Measurements from ENCODE around the gene CYP2W1.

CYP2W1 gene

GRCh38 chr7:966291-967069 lies 16.5 kb upstream of the CYP2W1 start:
- DNase-seq (ENCODE audit: low read depth, low spot score), result no peak

DNA sequence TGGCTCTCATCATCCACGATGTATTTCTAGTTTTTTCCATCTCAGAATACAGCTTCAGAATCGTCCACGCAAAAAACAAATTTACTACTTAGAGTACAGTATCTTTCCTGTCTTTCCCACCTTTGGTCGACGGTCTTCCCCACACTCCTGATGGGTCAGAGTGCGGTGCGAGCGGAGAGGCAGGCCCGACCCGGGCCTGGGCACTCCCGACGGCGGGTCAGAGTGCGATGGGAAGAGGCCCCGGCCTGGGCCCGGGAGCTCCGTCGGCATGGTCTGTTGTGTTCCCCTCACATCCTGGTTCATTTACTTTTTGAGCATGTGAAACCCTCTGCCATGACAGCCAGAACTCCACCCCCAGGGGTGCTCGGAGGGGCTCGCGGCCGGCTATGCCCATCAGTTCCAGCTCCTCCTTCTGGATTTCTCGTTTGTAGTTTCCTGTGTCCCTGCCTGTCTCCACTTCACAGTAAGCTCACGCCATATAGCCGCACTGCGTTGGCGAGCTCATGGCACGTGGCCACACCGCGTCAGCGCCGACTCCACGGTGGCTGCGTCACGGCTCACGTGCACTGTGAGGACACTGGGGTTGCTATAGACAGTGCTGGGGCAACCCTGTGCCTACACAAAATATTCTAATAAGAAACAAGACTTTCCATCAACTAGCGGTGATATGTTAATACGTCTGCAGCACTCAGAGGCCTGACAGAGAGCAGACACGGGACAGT lies 15.5 kb upstream of the CYP2W1 start:
- DNase-seq (ENCODE audit: low read depth, low spot score), result no peak

- no peak for DNase-seq (ENCODE audit: low read depth, low spot score)
These were observed 14.5 kb upstream of the CYP2W1 start for GRCh38 chr7:968205-969105.

- DNase-seq (ENCODE audit: low read depth, low spot score), result no peak
These were observed 13.6 kb upstream of the CYP2W1 start for GRCh38 chr7:969403-969802.

GRCh38 chr7:970744-971143 lies 12.2 kb upstream of the CYP2W1 start:
- no peak for DNase-seq (ENCODE audit: low read depth, low spot score)

DNA sequence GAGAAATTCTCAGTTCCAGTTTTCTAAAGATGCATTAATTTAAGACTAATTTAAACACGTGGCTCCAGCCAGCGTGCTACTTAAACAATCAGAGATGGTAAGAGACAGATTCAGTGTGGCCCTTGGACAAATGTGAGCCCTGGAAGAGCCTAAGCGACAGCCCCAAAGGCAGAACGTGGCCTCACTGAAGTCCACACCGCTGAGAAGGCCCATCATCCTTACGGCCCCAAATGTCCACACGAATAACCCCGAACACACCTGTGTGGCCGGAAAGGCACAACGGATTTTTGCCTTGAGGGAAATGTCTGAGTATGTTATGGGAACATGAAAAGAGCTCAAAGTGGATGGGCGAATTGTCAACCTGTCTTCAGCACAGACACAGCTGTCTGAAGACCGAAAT lies 10.9 kb upstream of the CYP2W1 start:
- no peak for DNase-seq (ENCODE audit: low read depth, low spot score)

DNA sequence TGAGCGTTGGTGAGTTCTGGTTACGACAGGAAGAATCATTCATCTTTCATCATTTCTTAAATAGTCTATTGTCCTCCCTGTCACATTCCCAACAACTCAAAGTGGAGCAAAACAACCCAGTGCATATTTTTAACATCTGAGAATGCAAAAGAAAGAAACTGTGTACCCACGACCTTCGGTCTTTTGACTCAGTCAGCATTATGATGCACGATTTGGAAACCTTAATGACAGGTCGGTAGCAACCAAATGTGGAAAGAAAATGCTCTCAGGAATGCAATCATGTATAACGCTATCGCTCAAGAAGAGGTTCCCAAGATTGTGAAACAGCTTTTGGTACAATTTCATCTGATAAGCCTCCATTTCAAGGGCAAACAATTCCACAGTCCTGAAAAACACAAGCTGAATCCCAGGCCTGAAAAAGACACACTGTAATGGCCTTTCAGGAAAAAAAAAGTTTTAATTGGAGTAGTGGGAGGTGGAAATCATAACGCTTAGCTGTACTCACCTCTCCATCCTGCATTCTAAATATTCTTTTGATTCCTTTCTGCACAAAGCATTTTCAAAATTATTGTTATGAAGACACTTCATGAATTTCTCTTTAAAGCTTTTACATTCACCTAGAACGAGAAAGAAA lies 10.2 kb upstream of the CYP2W1 start:
- no peak for DNase-seq (ENCODE audit: low read depth, low spot score)

GRCh38 chr7:973312-973711 lies 9.7 kb upstream of the CYP2W1 start:
- no peak for DNase-seq (ENCODE audit: low read depth, low spot score)

DNA sequence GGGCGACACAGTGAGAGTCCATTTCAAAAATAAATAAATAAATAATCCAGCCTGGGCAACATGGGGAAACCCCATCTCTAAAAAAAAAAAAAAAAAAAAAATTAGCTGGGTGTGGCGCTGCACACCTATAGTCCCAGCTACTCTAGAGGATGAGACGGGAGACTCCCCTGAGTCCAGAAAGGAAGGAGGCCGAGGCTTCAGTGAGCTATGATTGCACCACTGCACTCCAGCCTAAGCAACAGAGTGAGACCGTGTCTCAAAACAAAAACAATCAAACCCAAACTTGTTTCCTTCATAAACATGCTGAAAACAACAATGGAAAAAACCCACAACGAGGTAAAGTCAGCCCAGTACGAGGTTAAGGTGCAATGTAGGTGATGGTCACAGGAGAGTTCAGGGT lies 8.8 kb upstream of the CYP2W1 start:
- no peak for DNase-seq (ENCODE audit: low read depth, low spot score)

GRCh38 chr7:974820-975681 lies 7.9 kb upstream of the CYP2W1 start, which contains the start of gene COX19:
Gene COX19, minus strand, starts transcription at chr7:975549. Its CDS starts 40 bp downstream, at chr7:975509.
- peak; percentile 97 for DNase-seq (ENCODE audit: low read depth, low spot score)

GRCh38 chr7:975702-976473 lies 7.1 kb upstream of the CYP2W1 start:
- no peak for DNase-seq (ENCODE audit: low read depth, low spot score)

GRCh38 chr7:976901-977325 lies 6.1 kb upstream of the CYP2W1 start:
- no peak for DNase-seq (ENCODE audit: low read depth, low spot score)

DNA sequence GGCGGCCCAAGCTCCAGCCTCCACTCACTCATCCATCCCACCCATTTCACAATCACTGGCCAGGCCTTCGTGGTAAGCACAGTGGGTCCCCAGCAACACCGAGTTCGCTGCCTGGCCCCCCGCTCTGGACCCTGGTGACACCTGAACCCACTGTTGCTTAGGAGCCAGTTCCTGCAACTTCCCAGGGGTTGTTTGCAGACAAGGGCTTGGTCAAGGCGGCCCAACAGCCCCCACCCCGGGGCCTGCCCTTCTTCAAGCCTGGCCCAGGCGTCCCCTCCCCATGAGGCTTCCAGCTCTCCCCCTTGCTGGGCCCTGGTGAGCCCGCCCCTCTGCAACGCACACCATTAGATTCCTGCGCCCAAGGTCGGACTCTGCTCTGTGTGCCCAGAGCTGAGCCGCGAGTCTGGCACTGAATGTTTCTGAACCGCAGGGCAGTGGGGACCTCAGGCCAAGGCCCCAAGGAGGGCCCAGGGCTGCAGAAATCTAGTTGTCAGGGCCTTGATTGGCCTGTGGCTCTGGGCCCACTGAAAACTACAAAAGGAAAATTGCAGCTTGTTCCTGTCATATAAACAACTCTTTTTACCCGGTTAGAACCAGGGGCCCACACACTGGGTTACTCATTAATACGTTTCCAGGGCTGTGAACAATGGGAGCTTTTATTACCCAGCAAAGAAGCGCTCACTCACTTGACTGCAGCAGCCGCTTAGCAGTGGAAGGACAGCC lies 5.5 kb upstream of the CYP2W1 start:
- DNase-seq (ENCODE audit: low read depth, low spot score), result peak; percentile 65

GRCh38 chr7:978049-978346 lies 5.0 kb upstream of the CYP2W1 start:
- no peak for DNase-seq (ENCODE audit: low read depth, low spot score)

GRCh38 chr7:978416-979091 lies 4.4 kb upstream of the CYP2W1 start:
- DNase-seq (ENCODE audit: low read depth, low spot score), result no peak

GRCh38 chr7:979151-979550 lies 3.8 kb upstream of the CYP2W1 start:
- DNase-seq (ENCODE audit: low read depth, low spot score), result no peak

GRCh38 chr7:979886-980571 lies 3.0 kb upstream of the CYP2W1 start:
- DNase-seq (ENCODE audit: low read depth, low spot score), result no peak

All from astrocyte of the hippocampus (primary cell).